A673 (cell line): ENCODE results near the gene RNF38.

ENCODE experiments used
- CTCF ChIP-seq: fragments of 300-800, 200-600 bp; sonication (generic); conservative IDR thresholded peaks from 2 replicates; pipeline ENCODE4 v1.5.1; 2017; ENCODE audit warnings: low read depth, mild to moderate bottlenecking, antibody characterized with exemption, low read length, moderate library complexity, mixed read lengths
- EZH2 ChIP-seq: fragments of 200-600 bp; sonication (generic); IDR thresholded peaks from 2 replicates; pipeline ENCODE4 v1.6.1; 2017; ENCODE audit warnings: borderline replicate concordance, low read depth, mild to moderate bottlenecking, mixed read lengths, antibody characterized with exemption, low read length; ENCODE audit not compliant: poor library complexity, severe bottlenecking

GRCh38 chr9:36293918-36294317 lies 106.2 kb downstream of the RNF38 start:
- TF ChIP-seq CTCF (no peak), EZH2 (no peak)
